ENCODE measurements around the gene LYRM4.

LYRM4 gene

DNA sequence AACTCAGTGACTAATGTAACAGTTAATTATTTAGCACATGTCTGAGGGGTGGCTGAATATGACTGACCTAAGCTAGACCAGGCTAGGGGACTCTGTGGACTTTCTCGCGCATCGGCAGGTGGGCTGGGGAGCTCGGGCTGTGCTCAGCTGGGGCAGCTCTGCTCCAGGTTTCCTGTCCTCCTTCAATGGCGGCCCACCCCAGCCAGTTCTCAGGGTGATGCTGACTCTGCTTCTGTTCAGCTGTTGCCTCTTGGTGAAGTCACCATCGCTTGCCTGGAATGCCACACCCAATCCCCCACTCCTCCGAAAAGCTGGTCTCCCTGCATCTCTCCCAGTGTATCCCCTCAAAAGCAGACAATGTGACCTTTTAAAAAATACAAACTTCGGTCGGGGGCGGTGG, 155.6 kb downstream of the LYRM4 start:
- H3K4me3 ChIP-seq (ENCODE audit: low read depth in 1 of 2, low read length in 1 of 2) = no peak overlapping the region
- no peak overlapping the region for H3K27ac ChIP-seq
- TF ChIP-seq, protein P1, sequence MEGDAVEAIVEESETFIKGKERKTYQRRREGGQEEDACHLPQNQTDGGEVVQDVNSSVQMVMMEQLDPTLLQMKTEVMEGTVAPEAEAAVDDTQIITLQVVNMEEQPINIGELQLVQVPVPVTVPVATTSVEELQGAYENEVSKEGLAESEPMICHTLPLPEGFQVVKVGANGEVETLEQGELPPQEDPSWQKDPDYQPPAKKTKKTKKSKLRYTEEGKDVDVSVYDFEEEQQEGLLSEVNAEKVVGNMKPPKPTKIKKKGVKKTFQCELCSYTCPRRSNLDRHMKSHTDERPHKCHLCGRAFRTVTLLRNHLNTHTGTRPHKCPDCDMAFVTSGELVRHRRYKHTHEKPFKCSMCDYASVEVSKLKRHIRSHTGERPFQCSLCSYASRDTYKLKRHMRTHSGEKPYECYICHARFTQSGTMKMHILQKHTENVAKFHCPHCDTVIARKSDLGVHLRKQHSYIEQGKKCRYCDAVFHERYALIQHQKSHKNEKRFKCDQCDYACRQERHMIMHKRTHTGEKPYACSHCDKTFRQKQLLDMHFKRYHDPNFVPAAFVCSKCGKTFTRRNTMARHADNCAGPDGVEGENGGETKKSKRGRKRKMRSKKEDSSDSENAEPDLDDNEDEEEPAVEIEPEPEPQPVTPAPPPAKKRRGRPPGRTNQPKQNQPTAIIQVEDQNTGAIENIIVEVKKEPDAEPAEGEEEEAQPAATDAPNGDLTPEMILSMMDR (IDR thresholded peaks at IDR 0.05) = no peak
- H3K27me3 ChIP-seq = no peaks in the 10 kb centered on the region
- peaks cover 0 to 11% of the 10 kb centered on the region in 2 experiments for H3K4me1 ChIP-seq (ENCODE audit: control insufficient read depth in 1 of 2, insufficient read depth in 1 of 2, low read depth in 1 of 2, low read length in 1 of 2)
- no peaks in the 10 kb centered on the region for H3K36me3 ChIP-seq
- no peaks in the 10 kb centered on the region for H3K9me3 ChIP-seq

GRCh38 chr6:5104667-5105066, 156.1 kb downstream of the LYRM4 start:
- Histone ChIP-seq H3K36me3 (no peaks in the 10 kb centered on the region), H3K27me3 (no peaks in the 10 kb centered on the region), H3K4me1 (ENCODE audit: control insufficient read depth in 1 of 2, insufficient read depth in 1 of 2, low read depth in 1 of 2, low read length in 1 of 2) (peaks cover 0 to 11% of the 10 kb centered on the region in 2 experiments), H3K4me3 (ENCODE audit: low read depth in 1 of 2, low read length in 1 of 2) (no peak overlapping the region), H3K9me3 (no peaks in the 10 kb centered on the region), H3K27ac (no peak overlapping the region)
- TF ChIP-seq, protein P1 (IDR thresholded peaks at IDR 0.05) = no peak

DNA sequence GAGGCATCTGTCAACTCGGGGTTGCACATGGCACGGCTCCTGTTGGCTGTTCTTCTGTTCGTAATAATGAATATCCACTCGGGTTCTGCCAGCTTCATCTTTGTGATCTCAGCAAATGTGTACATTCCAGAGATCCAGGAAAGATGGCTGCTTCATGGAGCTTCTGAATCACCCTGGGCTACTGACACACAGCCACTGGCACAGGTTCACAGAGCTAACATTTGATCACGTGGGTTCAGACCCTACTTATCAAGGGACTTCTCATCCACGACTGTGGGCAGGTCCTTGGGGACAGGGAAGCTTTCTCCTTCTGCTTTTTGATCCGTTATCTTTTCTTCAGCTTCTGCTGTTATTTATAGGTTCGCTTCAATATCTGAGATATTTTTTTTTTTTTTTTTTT, 157.5 kb downstream of the LYRM4 start:
- Histone ChIP-seq H3K9me3 (no peaks in the 10 kb centered on the region), H3K27me3 (no peaks in the 10 kb centered on the region), H3K4me1 (ENCODE audit: control insufficient read depth in 1 of 2, insufficient read depth in 1 of 2, low read depth in 1 of 2, low read length in 1 of 2) (peaks cover 0 to 11% of the 10 kb centered on the region in 2 experiments), H3K4me3 (ENCODE audit: low read depth in 1 of 2, low read length in 1 of 2) (no peak overlapping the region), H3K36me3 (no peaks in the 10 kb centered on the region), H3K27ac (no peak overlapping the region)
- TF ChIP-seq, protein P1 (IDR thresholded peaks at IDR 0.05) = no peak

DNA sequence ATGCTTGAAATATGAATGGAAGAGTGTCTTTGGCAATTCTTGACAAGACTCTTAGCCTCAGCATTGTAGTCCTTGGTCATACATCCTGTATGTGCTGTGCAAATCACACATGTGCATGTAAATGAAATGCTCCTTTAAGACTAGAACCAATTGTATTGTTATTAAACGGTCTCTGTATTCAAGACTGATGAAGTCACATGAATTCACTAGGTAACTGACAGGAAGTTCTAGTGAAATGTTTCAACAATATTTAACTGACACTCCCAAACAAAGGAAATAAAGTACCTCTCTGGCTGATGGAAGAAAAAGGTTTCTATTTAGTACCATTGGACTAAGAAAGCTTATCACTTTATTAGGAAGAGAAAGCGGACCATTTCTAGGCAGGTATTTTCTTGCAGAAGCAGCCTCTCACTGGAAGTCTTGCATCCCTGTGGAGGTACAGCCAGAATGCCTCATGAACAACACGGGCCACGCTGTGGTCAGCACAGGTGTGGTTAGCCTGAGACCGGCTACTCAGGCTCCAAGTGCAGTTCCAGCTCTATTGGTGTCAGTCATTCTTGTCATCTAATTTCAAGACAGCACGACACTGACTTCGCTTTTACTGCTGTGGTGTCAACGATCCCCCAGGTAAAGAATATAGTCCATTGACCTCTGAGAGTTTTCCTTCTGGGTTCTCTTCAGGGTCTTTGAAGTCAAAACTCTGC, 158.3 kb downstream of the LYRM4 start:
- Histone ChIP-seq H3K4me3 (ENCODE audit: low read depth in 1 of 2, low read length in 1 of 2) (no peak overlapping the region), H3K27me3 (no peaks in the 10 kb centered on the region), H3K27ac (no peak overlapping the region), H3K4me1 (ENCODE audit: control insufficient read depth in 1 of 2, insufficient read depth in 1 of 2, low read depth in 1 of 2, low read length in 1 of 2) (peaks cover 0 to 11% of the 10 kb centered on the region in 2 experiments), H3K9me3 (no peaks in the 10 kb centered on the region), H3K36me3 (no peaks in the 10 kb centered on the region)
- TF ChIP-seq, protein P1 (IDR thresholded peaks at IDR 0.05) = no peak

DNA sequence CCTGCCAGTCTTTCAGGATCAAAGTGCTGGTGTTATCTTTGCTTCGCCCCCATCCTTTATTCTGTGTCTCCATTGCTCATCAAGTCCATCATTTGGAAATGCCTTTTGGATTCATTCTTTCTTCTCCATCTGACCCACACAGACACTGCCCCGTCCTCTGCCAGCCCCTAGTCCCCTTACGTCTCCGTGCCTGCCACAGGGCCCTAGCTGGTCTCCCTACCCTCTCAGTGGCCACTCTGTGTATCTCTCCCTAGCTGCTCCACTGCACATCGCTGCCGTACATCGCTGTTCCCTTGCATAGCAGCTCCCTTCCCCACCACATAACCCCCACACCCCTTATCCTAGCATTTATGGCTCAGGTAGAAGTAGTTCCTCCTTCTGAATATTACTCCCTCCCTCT, 159.9 kb downstream of the LYRM4 start:
- H3K4me3 ChIP-seq (ENCODE audit: low read depth in 1 of 2, low read length in 1 of 2) = no peak overlapping the region
- TF ChIP-seq, protein P1 (IDR thresholded peaks at IDR 0.05) = no peak
- no peaks in the 10 kb centered on the region for H3K36me3 ChIP-seq

More for the DNA sequence above, 159.9 kb downstream of the LYRM4 start:
- Histone ChIP-seq H3K4me1 (ENCODE audit: control insufficient read depth in 1 of 2, insufficient read depth in 1 of 2, low read depth in 1 of 2, low read length in 1 of 2) (peaks cover 0 to 11% of the 10 kb centered on the region in 2 experiments), H3K9me3 (no peaks in the 10 kb centered on the region), H3K27me3 (no peaks in the 10 kb centered on the region), H3K27ac (no peak overlapping the region)
